ENCODE measurements around the gene ITIH1.

The ITIH1 gene

DNA sequence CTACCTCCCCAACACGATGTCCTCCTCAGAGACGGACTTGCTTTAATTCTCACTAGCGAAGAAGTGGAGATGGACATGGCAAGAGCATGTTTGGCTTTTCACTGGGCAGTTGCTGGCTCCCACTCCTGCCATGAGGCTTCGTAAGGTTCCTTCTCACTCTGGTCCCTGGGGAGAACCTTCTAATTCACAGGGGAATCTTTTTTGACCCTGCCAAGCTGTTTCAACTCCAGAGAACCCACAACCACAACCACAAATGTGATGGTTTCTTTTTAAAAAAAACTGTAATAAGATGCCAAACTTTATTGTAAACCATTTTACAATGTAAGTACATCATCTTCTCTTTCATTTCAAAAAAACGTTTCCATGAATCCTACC is 59.1 kb downstream of the ITIH1 start:
- peaks cover 12% of the 10 kb centered on the region for H3K36me3 ChIP-seq (ENCODE audit: insufficient read depth, insufficient read length, low read length)
- H3K9me3 ChIP-seq (ENCODE audit: insufficient read depth, low read length), result no peaks in the 10 kb centered on the region
- no peaks in the 10 kb centered on the region for H3K27me3 ChIP-seq (ENCODE audit: insufficient read depth, insufficient read length)
- no peak for DNase-seq (ENCODE audit: low read depth, low spot score)
- TF ChIP-seq SUZ12 (IDR thresholded peaks at IDR 0.05; ENCODE audit: extremely low read depth, insufficient read depth, insufficient read length) (no peak), ZNF274 (IDR thresholded peaks at IDR 0.05; ENCODE audit: low read depth, low read length) (no peak), YY1 (IDR thresholded peaks at IDR 0.05; ENCODE audit: insufficient read depth, insufficient read length) (no peak)
- H3K9ac ChIP-seq (ENCODE audit: insufficient read length, low read depth), result no peak overlapping the region
- H3K4me3 ChIP-seq (ENCODE audit: insufficient read length, low read depth), result no peak overlapping the region
- peaks cover 25% of the 10 kb centered on the region for H3K4me1 ChIP-seq (ENCODE audit: insufficient read depth, insufficient read length)

DNA sequence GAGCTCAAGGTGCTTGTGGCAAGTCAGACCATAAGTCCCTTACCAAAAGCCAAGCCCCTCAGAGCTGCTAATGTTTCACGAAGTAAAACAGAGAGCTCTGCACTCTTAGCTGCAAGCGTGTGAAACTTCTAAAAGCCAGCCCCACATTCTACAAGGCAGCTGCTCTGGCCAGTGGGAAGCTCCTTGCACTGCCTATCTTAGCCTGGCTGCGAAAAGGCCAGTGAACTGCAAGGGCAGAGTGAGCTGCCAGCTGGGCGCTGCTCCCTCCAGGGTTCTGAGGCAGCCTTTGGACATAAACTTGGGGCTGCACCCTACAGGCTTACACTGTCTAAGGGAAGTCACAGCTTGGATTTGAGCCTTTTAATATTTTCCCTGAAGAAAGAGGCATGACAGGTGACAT is 59.6 kb downstream of the ITIH1 start:
- Histone ChIP-seq H3K27me3 (ENCODE audit: insufficient read depth, insufficient read length) (no peaks in the 10 kb centered on the region), H3K9ac (ENCODE audit: insufficient read length, low read depth) (no peak overlapping the region), H3K4me3 (ENCODE audit: insufficient read length, low read depth) (no peak overlapping the region), H3K36me3 (ENCODE audit: insufficient read depth, insufficient read length, low read length) (peaks cover 18% of the 10 kb centered on the region), H3K4me1 (ENCODE audit: insufficient read depth, insufficient read length) (peaks cover 28% of the 10 kb centered on the region), H3K9me3 (ENCODE audit: insufficient read depth, low read length) (no peaks in the 10 kb centered on the region)
- no peak for TF ChIP-seq SUZ12 (IDR thresholded peaks at IDR 0.05; ENCODE audit: extremely low read depth, insufficient read depth, insufficient read length)
- TF ChIP-seq ZNF274 (IDR thresholded peaks at IDR 0.05; ENCODE audit: low read depth, low read length), result no peak
- no peak for TF ChIP-seq YY1 (IDR thresholded peaks at IDR 0.05; ENCODE audit: insufficient read depth, insufficient read length)
- no peak for DNase-seq (ENCODE audit: low read depth, low spot score)

GRCh38 chr3:52838561-52839267 is 61.3 kb downstream of the ITIH1 start:
- H3K4me1 ChIP-seq (ENCODE audit: insufficient read depth, insufficient read length), result peaks cover 22% of the 10 kb centered on the region
- peaks cover 26% of the 10 kb centered on the region for H3K36me3 ChIP-seq (ENCODE audit: insufficient read depth, insufficient read length, low read length)
- TF ChIP-seq YY1 (IDR thresholded peaks at IDR 0.05; ENCODE audit: insufficient read depth, insufficient read length) (no peak), ZNF274 (IDR thresholded peaks at IDR 0.05; ENCODE audit: low read depth, low read length) (no peak), SUZ12 (IDR thresholded peaks at IDR 0.05; ENCODE audit: extremely low read depth, insufficient read depth, insufficient read length) (no peak)
- H3K9ac ChIP-seq (ENCODE audit: insufficient read length, low read depth), result no peak overlapping the region
- no peak overlapping the region for H3K4me3 ChIP-seq (ENCODE audit: insufficient read length, low read depth)
- no peak for DNase-seq (ENCODE audit: low read depth, low spot score)
- H3K27me3 ChIP-seq (ENCODE audit: insufficient read depth, insufficient read length), result no peaks in the 10 kb centered on the region
- no peaks in the 10 kb centered on the region for H3K9me3 ChIP-seq (ENCODE audit: insufficient read depth, low read length)

DNA sequence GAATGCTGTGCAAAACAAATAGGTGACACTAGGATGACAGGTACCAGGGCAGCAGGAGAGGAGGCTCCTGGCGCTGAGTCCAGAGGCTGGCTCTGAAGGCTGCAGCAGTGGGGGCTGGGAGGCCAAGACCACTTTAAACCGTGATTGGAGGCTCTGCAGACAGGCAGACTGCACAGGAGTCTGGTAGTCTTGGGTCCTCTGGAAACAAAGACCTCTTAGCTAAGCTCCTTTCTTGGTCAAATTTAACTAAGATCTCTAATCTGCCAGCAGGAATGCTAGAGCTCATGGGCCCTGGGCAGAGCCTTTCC is 61.8 kb downstream of the ITIH1 start:
- H3K9ac ChIP-seq (ENCODE audit: insufficient read length, low read depth), result no peak overlapping the region
- no peaks in the 10 kb centered on the region for H3K27me3 ChIP-seq (ENCODE audit: insufficient read depth, insufficient read length)
- peaks cover 19% of the 10 kb centered on the region for H3K4me1 ChIP-seq (ENCODE audit: insufficient read depth, insufficient read length)
- no peak for DNase-seq (ENCODE audit: low read depth, low spot score)
- no peak overlapping the region for H3K4me3 ChIP-seq (ENCODE audit: insufficient read length, low read depth)
- H3K36me3 ChIP-seq (ENCODE audit: insufficient read depth, insufficient read length, low read length), result peaks cover 26% of the 10 kb centered on the region
- H3K9me3 ChIP-seq (ENCODE audit: insufficient read depth, low read length), result no peaks in the 10 kb centered on the region
- TF ChIP-seq YY1 (IDR thresholded peaks at IDR 0.05; ENCODE audit: insufficient read depth, insufficient read length) (no peak), SUZ12 (IDR thresholded peaks at IDR 0.05; ENCODE audit: extremely low read depth, insufficient read depth, insufficient read length) (no peak)

GRCh38 chr3:52839892-52840545 is 62.6 kb downstream of the ITIH1 start:
- H3K27me3 ChIP-seq (ENCODE audit: insufficient read depth, insufficient read length), result no peaks in the 10 kb centered on the region
- TF ChIP-seq SUZ12 (IDR thresholded peaks at IDR 0.05; ENCODE audit: extremely low read depth, insufficient read depth, insufficient read length), result no peak
- TF ChIP-seq YY1 (IDR thresholded peaks at IDR 0.05; ENCODE audit: insufficient read depth, insufficient read length), result no peak
- no peak for TF ChIP-seq ZNF274 (IDR thresholded peaks at IDR 0.05; ENCODE audit: low read depth, low read length)
- H3K36me3 ChIP-seq (ENCODE audit: insufficient read depth, insufficient read length, low read length), result peaks cover 26% of the 10 kb centered on the region
- no peaks in the 10 kb centered on the region for H3K9me3 ChIP-seq (ENCODE audit: insufficient read depth, low read length)
- H3K9ac ChIP-seq (ENCODE audit: insufficient read length, low read depth), result no peak overlapping the region
- DNase-seq (ENCODE audit: low read depth, low spot score), result no peak
- peaks cover 13% of the 10 kb centered on the region for H3K4me1 ChIP-seq (ENCODE audit: insufficient read depth, insufficient read length)
- no peak overlapping the region for H3K4me3 ChIP-seq (ENCODE audit: insufficient read length, low read depth)

GRCh38 chr3:52841211-52841980 is 64.0 kb downstream of the ITIH1 start:
- TF ChIP-seq SUZ12 (IDR thresholded peaks at IDR 0.05; ENCODE audit: extremely low read depth, insufficient read depth, insufficient read length), result no peak
- no peak for TF ChIP-seq YY1 (IDR thresholded peaks at IDR 0.05; ENCODE audit: insufficient read depth, insufficient read length)
- no peak for TF ChIP-seq ZNF274 (IDR thresholded peaks at IDR 0.05; ENCODE audit: low read depth, low read length)
- Histone ChIP-seq H3K9me3 (ENCODE audit: insufficient read depth, low read length) (no peaks in the 10 kb centered on the region), H3K27me3 (ENCODE audit: insufficient read depth, insufficient read length) (no peaks in the 10 kb centered on the region), H3K4me1 (ENCODE audit: insufficient read depth, insufficient read length) (peaks cover 6% of the 10 kb centered on the region), H3K4me3 (ENCODE audit: insufficient read length, low read depth) (no peak overlapping the region), H3K36me3 (ENCODE audit: insufficient read depth, insufficient read length, low read length) (peaks cover 21% of the 10 kb centered on the region), H3K9ac (ENCODE audit: insufficient read length, low read depth) (no peak overlapping the region)
- no peak for DNase-seq (ENCODE audit: low read depth, low spot score)
